ENCODE data around the gene ZNF609. TPM values are rescaled to one million over a fixed set of nuclear protein-coding genes. Genes with fewer than 3 reads are reported as not detected.

Gene ZNF609
- total and polyA plus RNA-seq, 10 of the 15 experiments (the other 5 are each of a cell fraction or from before 2014, with no cell fraction given) = 5.1 to 35.3 (median 13.6) TPM

- BruUV-seq (replicated peaks) = no TSS peak
- Histone ChIP-seq H3K9ac (ENCODE audit: control insufficient read depth, insufficient read depth, low read length) (no peak overlapping the region), H3K9me3 (replicated peaks; ENCODE audit: control insufficient read depth, insufficient read depth, low read length) (no peaks in the 10 kb centered on the region), H4K20me1 (ENCODE audit: control insufficient read depth, insufficient read depth) (no peaks in the 10 kb centered on the region), H3K4me2 (ENCODE audit: control insufficient read depth, insufficient read depth) (no peak overlapping the region), H2AFZ (ENCODE audit: control insufficient read depth, low read depth, low read length) (no peak overlapping the region), H3K4me1 (ENCODE audit: control insufficient read depth, insufficient read depth, low read length) (peaks cover 17% of the 10 kb centered on the region), H3K27ac (ENCODE audit: control insufficient read depth, insufficient read depth) (no peak overlapping the region), H3K36me3 (ENCODE audit: control insufficient read depth in 2 of 2, insufficient read depth in 2 of 2, low read length in 1 of 2) (peaks cover 8 to 23% of the 10 kb centered on the region in 2 experiments), H3K27me3 (replicated peaks in 1 of 2; ENCODE audit: control insufficient read depth in 2 of 2, insufficient read depth in 2 of 2, low read length in 1 of 2) (no peaks in the 10 kb centered on the region), H3K4me3 (no peak overlapping the region), H3K79me2 (ENCODE audit: control insufficient read depth, insufficient read depth, low read length) (peaks cover 25% of the 10 kb centered on the region)
- CTCF ChIA-PET = interaction anchor here (0.6 to 15.4 kb wide), 4 partner anchors 7 to 156 kb away, joined by 3 to 267 read pairs (median 4); no protein-coding TSS in a partner anchor
- FAIRE-seq = no peak
- no peak for ATAC-seq
- no peak for TF ChIP-seq CHD1 (IDR thresholded peaks at IDR 0.05; ENCODE audit: low read depth, low read length)
- no peak for TF ChIP-seq NFXL1 (IDR thresholded peaks at IDR 0.05; ENCODE audit: borderline replicate concordance)
- TF ChIP-seq NR2F1 (conservative IDR thresholded peaks at IDR 0.05) = no peak
- no peak for TF ChIP-seq SP1 (IDR thresholded peaks at IDR 0.05; ENCODE audit: low read depth, low read length)
- TF ChIP-seq FOS (IDR thresholded peaks at IDR 0.05; ENCODE audit: borderline replicate concordance, extremely low read depth, insufficient read length) = no peak
- no peak for TF ChIP-seq ATF7 (IDR thresholded peaks at IDR 0.05; ENCODE audit: low read depth)
- no peak for TF ChIP-seq JUNB (IDR thresholded peaks at IDR 0.05)
- TF ChIP-seq SREBF2 (IDR thresholded peaks at IDR 0.05; ENCODE audit: low read length) = no peak
- no peak for TF ChIP-seq PKNOX1 (IDR thresholded peaks at IDR 0.05)
- TF ChIP-seq MLLT1 (IDR thresholded peaks at IDR 0.05) = no peak
- TF ChIP-seq GATAD2B (conservative IDR thresholded peaks at IDR 0.05; ENCODE audit: low read depth) = no peak
- TF ChIP-seq HCFC1 (IDR thresholded peaks at IDR 0.05; ENCODE audit: low read length) = no peak
- TF ChIP-seq SMC3 (IDR thresholded peaks at IDR 0.05; ENCODE audit: borderline replicate concordance, low read length) = no peak
- no peak for TF ChIP-seq BACH1 (IDR thresholded peaks at IDR 0.05; ENCODE audit: borderline replicate concordance)
- no peak for TF ChIP-seq HDAC6 (IDR thresholded peaks at IDR 0.05; ENCODE audit: unreplicated experiment)
- TF ChIP-seq HSF1 (IDR thresholded peaks at IDR 0.05; ENCODE audit: low read depth, low read length) = no peak
- no peak for TF ChIP-seq ETV6 (conservative IDR thresholded peaks at IDR 0.05 in 1 of 2, IDR thresholded peaks at IDR 0.05 in 1 of 2; ENCODE audit: borderline replicate concordance in 1 of 2, low read depth in 1 of 2)
- TF ChIP-seq ZNF622 (IDR thresholded peaks at IDR 0.05) = no peak
- intact Hi-C loops (cut with micrococcal nuclease; ENCODE audit: unreplicated experiment) (no loop called here), in situ Hi-C loops (cut with MboI) (no loop called here)
- SMC1A ChIA-PET (ENCODE audit: uncharacterized antibody, unreplicated experiment) = interaction anchor here (0.7 to 2.7 kb wide), 5 partner anchors 9 to 203 kb away, joined by 3 to 20 read pairs (median 3); no protein-coding TSS in a partner anchor
- no peak for DNase-seq (ENCODE audit: low read depth, low spot score)
- RAD21 ChIA-PET (ENCODE audit: unreplicated experiment) = interaction anchor here (1.6 to 4.8 kb wide), 2 partner anchors 15 to 36 kb away, joined by 3 to 22 read pairs; no protein-coding TSS in a partner anchor
- WGBS (ENCODE audit: insufficient coverage, insufficient replicate concordance, low lambda C conversion rate, missing lambda C conversion rate) = 80% methylated on average over 8 of the region's 9 CpGs
- POLR2A ChIA-PET = interaction anchor here (1.4 kb wide), 1 partner anchor 9 kb away, joined by 3 read pairs; no protein-coding TSS in a partner anchor
These were observed 231.7 kb downstream of the ZNF609 start for GRCh38 chr15:64691896-64692565.
